A673 (cell line): ENCODE measurements around the gene BCLAF1.

Experiments used
- EZH2 ChIP-seq: fragments of 200-600 bp; sonication (generic); IDR thresholded peaks from 2 replicates; pipeline ENCODE4 v1.6.1; 2017; ENCODE audit warnings: borderline replicate concordance, low read depth, mild to moderate bottlenecking, mixed read lengths, antibody characterized with exemption, low read length; ENCODE audit not compliant: poor library complexity, severe bottlenecking
- TF ChIP-seq, protein P1 (sequence below): fragments of 300-800, 200-600 bp; sonication (generic); conservative IDR thresholded peaks from 2 replicates; pipeline ENCODE4 v1.5.1; 2017; ENCODE audit warnings: low read depth, mild to moderate bottlenecking, antibody characterized with exemption, low read length, moderate library complexity, mixed read lengths

DNA sequence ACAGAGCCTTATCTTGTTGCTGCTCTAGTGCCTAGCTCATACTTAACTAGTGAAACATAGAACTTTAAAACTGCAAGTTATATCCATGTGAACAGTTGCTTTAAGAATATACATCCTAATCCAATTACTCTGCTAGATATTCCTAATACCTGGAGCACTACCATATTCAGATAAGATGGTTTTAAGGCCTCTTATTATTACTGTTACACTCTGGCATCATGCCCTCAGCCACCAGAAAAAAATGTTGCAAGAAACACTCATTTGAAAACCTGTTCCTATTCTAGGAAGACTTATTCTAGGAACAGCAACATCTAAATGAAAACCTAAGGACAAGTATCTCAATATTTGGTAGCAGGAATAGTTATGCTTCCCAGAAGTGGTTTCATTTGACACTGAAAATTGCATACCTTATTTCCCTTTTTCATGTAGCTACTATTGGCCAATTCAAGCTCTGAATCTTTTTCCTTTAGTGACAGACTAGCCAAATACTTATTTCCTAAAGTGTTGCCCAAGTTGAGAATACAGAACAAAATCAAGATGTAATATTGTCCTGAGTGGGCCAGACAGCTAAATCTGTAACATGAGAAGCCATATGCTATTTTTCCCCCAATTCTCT, 34.7 kb downstream of the BCLAF1 start:
- TF ChIP-seq, protein P1, sequence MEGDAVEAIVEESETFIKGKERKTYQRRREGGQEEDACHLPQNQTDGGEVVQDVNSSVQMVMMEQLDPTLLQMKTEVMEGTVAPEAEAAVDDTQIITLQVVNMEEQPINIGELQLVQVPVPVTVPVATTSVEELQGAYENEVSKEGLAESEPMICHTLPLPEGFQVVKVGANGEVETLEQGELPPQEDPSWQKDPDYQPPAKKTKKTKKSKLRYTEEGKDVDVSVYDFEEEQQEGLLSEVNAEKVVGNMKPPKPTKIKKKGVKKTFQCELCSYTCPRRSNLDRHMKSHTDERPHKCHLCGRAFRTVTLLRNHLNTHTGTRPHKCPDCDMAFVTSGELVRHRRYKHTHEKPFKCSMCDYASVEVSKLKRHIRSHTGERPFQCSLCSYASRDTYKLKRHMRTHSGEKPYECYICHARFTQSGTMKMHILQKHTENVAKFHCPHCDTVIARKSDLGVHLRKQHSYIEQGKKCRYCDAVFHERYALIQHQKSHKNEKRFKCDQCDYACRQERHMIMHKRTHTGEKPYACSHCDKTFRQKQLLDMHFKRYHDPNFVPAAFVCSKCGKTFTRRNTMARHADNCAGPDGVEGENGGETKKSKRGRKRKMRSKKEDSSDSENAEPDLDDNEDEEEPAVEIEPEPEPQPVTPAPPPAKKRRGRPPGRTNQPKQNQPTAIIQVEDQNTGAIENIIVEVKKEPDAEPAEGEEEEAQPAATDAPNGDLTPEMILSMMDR: no peak
- TF ChIP-seq EZH2: no peak
